Ovary (tissue), 9 donors: ENCODE results near the gene STIM2. TPM values are rescaled to one million over a fixed set of nuclear protein-coding genes. Genes with fewer than 3 reads are reported as not detected.

Source experiments
- DNase-seq, 5 donors: peaks; one replicate each; pipeline ENCODE4 v3.0.0-alpha.2; 2019 to 2020
- H3K27ac ChIP-seq, 2 donors: fragments of 200-600 bp; one replicate each; pipeline versions ENCODE4 v1.5.1 to v1.8.0; 2019 to 2022
- H3K27me3 ChIP-seq: fragments of 200-600 bp; one replicate; pipeline ENCODE4 v1.8.0; 2022
- H3K36me3 ChIP-seq: fragments of 200-600 bp; sonication (generic); one replicate; pipeline ENCODE4 v1.5.1; 2019
- H3K4me1 ChIP-seq: one replicate; pipeline ENCODE4 v1.8.1; 2013; ENCODE audit warnings: mild to moderate bottlenecking, moderate library complexity; ENCODE audit not compliant: insufficient read depth
- H3K4me3 ChIP-seq: fragments of 200-600 bp; sonication (generic); one replicate; pipeline ENCODE4 v1.5.1; 2017
- H3K9me3 ChIP-seq, 2 donors: fragments of 200-600 bp in 1 of 2; sonication (generic) in 1 of 2; one replicate each; pipeline versions ENCODE4 v1.5.1 to v1.8.1; 2013 to 2019; ENCODE audit warnings: mild to moderate bottlenecking in 1 of 2, moderate library complexity in 1 of 2
- EP300 ChIP-seq: sonication (generic); formaldehyde crosslinking; IDR thresholded peaks from one replicate; pipeline ENCODE4 v1.6.1; 2017; ENCODE audit warnings: antibody characterized with exemption
- POLR2A ChIP-seq: fragments of 450-650 bp; IDR thresholded peaks from one replicate; pipeline ENCODE4 v1.6.1; 2017; ENCODE audit warnings: antibody characterized with exemption, mild to moderate bottlenecking, moderate library complexity
- WGBS, 3 donors: extraction: QIAGEN DNeasy Blood & Tissue Kit in 1 of 3; methylation state at CpG; one replicate each; pipeline versions ENCODE4 v1.1.5 to v1.1.7; 2013 to 2017; 5-methylcytosine and 5-hydroxymethylcytosine counted together
- intact Hi-C, 4 donors: fragments of 100-400 bp; cut with DNase I; formaldehyde crosslinking; loops; one replicate each; pipeline versions ENCODE4 v1.11.0 to v1.15.1; 2022 to 2023
- polyA plus RNA-seq, 2 donors: library from polyadenylated mRNA; stranded (reverse); fragments of 200-250 nt in 1 of 2; fragments of 350-450 nt in 1 of 2; fragmentation: Illumina TruSeq in 1 of 2; extraction: RNeasy Lipid Tissue Mini Kit (QIAGEN cat#74804) in 1 of 2; gene quantifications; one replicate each; pipeline ENCODE4 v1.2.3, GENCODE V29; 2013 to 2014
- total RNA-seq, 7 donors: library from RNA; depleted of rRNA in 2 of 7; stranded (reverse); fragments of >200 nt in 2 of 7; fragmentation: NEBNext Ultra II Directional in 3 of 7; extraction: Animal tissue kit (Norgen Biotek cat#: 25700) in 3 of 7; gene quantifications; one replicate each; pipeline versions ENCODE4 v1.1.0 to v1.2.4, GENCODE V29; 2016 to 2023
- TF ChIP-seq, protein P1 (sequence below), 3 donors: fragments of 450-650 bp in 2 of 3; fragments of 200-600 bp in 1 of 3; IDR thresholded peaks; one replicate each; pipeline versions ENCODE4 v1.5.1 to v1.8.0; 2016 to 2022; ENCODE audit warnings: antibody characterized with exemption in 3 of 3, mild to moderate bottlenecking in 1 of 3
- donor health status: DM: no; HTN: no; CAD: no; lungs with moderate emphysema.
- donor health status: DM: no; HTN: no; CAD: no.
- donor health status: Bipolar disorder and iron deficiency.
- donor health status: DM: yes; HTN: yes; CAD: no.
- donor health status: DM: no; HTN: no; CAD: no.
- donor health status: DM: yes; HTN: yes; CAD: no.

The STIM2 gene
- total and polyA plus RNA-seq, 9 donors = 24.0 to 47.9 (median 38.8) TPM

- no peaks in the 10 kb centered on the region for H3K27me3 ChIP-seq
- 24 to 35% (median 27%) methylated on average over 6 of the region's 6 CpGs for WGBS, 3 donors
- peak; percentile 54 to 75 (median 67) for DNase-seq
- H3K36me3 ChIP-seq = no peaks in the 10 kb centered on the region
- H3K27ac ChIP-seq = peak overlapping the region in 1 of 2 donors; percentile 1
- TF ChIP-seq, protein P1, sequence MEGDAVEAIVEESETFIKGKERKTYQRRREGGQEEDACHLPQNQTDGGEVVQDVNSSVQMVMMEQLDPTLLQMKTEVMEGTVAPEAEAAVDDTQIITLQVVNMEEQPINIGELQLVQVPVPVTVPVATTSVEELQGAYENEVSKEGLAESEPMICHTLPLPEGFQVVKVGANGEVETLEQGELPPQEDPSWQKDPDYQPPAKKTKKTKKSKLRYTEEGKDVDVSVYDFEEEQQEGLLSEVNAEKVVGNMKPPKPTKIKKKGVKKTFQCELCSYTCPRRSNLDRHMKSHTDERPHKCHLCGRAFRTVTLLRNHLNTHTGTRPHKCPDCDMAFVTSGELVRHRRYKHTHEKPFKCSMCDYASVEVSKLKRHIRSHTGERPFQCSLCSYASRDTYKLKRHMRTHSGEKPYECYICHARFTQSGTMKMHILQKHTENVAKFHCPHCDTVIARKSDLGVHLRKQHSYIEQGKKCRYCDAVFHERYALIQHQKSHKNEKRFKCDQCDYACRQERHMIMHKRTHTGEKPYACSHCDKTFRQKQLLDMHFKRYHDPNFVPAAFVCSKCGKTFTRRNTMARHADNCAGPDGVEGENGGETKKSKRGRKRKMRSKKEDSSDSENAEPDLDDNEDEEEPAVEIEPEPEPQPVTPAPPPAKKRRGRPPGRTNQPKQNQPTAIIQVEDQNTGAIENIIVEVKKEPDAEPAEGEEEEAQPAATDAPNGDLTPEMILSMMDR (IDR thresholded peaks at IDR 0.05) = peak; percentile 72 to 80 (median 78)
- no peak for TF ChIP-seq POLR2A
- H3K4me1 ChIP-seq = peaks cover 3% of the 10 kb centered on the region
- intact Hi-C loops = loop anchor here in 1 of 4 donors (10.0 kb wide), 1 partner anchor 546 kb away; no protein-coding TSS in a partner anchor
- H3K4me3 ChIP-seq = no peak overlapping the region
- no peaks in the 10 kb centered on the region for H3K9me3 ChIP-seq
Measured at GRCh38 chr4:27010334-27010940, 149.8 kb downstream of the STIM2 start.

DNA sequence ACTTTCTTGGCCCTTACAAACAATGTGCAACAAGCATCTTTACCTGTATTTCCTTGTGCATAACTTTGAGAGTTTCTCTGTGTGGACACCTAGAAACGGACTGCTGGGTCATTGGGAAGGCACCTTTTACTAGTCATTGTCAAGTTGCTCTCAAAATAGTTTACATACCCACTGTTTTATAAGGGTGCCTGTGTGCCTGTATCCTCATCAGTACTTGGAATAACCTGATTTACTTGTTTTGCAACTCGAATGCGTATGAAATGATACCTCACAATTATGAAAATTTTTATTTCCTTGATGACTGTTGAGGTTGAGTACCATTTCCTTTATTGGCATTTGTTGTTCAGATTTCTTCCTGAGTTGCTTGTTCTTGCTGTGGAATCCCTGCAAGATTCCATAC is 150.8 kb downstream of the STIM2 start:
- Histone ChIP-seq H3K4me3 (no peak overlapping the region), H3K9me3 (no peaks in the 10 kb centered on the region), H3K4me1 (peaks cover 2% of the 10 kb centered on the region), H3K36me3 (no peaks in the 10 kb centered on the region), H3K27me3 (no peaks in the 10 kb centered on the region), H3K27ac (no peak overlapping the region)
- intact Hi-C loops = loop anchor here in 1 of 4 donors (10.0 kb wide), 1 partner anchor 547 kb away; no protein-coding TSS in a partner anchor
- 83 to 89% (median 88%) methylated on average over 3 of the region's 3 CpGs for WGBS, 3 donors
- DNase-seq = no peak
- TF ChIP-seq EP300 = no peak
- TF ChIP-seq, protein P1 (IDR thresholded peaks at IDR 0.05) = no peak
- TF ChIP-seq POLR2A = no peak

- H3K27me3 ChIP-seq = no peaks in the 10 kb centered on the region
- H3K9me3 ChIP-seq = no peaks in the 10 kb centered on the region
- TF ChIP-seq POLR2A (no peak), EP300 (no peak)
- TF ChIP-seq, protein P1 (IDR thresholded peaks at IDR 0.05) = no peak
- no peaks in the 10 kb centered on the region for H3K36me3 ChIP-seq
- WGBS, 3 donors = 95 to 96% (median 96%) methylated on average over 4 of the region's 4 CpGs
- no peaks in the 10 kb centered on the region for H3K4me1 ChIP-seq
- no peak overlapping the region for H3K27ac ChIP-seq
- intact Hi-C loops = loop anchor here in 1 of 4 donors (10.0 kb wide), 1 partner anchor 548 kb away; no protein-coding TSS in a partner anchor
- no peak overlapping the region for H3K4me3 ChIP-seq
- no peak for DNase-seq
Measured at GRCh38 chr4:27013012-27013411, 152.4 kb downstream of the STIM2 start.

DNA sequence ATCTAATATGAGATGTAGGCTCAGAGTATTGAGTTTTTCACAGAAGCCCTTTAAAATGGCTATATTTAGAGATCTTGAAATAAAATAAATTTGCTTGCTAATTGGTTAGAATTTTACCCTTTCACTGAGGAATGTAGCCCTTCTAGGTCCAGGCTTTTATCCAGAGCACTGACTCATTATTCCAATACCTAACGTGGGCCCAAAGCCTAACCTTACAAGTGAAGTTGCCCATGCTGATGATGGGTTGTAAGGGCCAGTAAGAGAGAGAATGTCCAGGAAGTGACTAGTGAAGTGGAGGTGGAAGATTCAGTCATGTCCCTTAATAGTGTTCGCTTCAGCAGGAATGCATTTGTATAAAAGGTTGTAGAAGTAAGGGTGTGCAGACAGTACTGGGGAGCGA is 155.9 kb downstream of the STIM2 start:
- H3K36me3 ChIP-seq = no peaks in the 10 kb centered on the region
- no peak overlapping the region for H3K27ac ChIP-seq
- DNase-seq = no peak
- TF ChIP-seq EP300 (no peak), POLR2A (no peak)
- TF ChIP-seq, protein P1 (IDR thresholded peaks at IDR 0.05) = no peak
- no peak overlapping the region for H3K4me3 ChIP-seq
- 90 to 93% (median 90%) methylated on average over 3 of the region's 3 CpGs for WGBS, 3 donors
- intact Hi-C loops = loop anchor here in 1 of 4 donors (10.0 kb wide), 1 partner anchor 552 kb away; no protein-coding TSS in a partner anchor
- H3K27me3 ChIP-seq = no peaks in the 10 kb centered on the region
- no peaks in the 10 kb centered on the region for H3K4me1 ChIP-seq
- no peaks in the 10 kb centered on the region for H3K9me3 ChIP-seq
